ENCODE results near the gene NEDD8.
"Not testable (repeated sequence)": the region's sequence is repeated elsewhere in the genome, so short reads cannot be mapped to it uniquely, and the experiment has no call there.

Gene NEDD8

DNA sequence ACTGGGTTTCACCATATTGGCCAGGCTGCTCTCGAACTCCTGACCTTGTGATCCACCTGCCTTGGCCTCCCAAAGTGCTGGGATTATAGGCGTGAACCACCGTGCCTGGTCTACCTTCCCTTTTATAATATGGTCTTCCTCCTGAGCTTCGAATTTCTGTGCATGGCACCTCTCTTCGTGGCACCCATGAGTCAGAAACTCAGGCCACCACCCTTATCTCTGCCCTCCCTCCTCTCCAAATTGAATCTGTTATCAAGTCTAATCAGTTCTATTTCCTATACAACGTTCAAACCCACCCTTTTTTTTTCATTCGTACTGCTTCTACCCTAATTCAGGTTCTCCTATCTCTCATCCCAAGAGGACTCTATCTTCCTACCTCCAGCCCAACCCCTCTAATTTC, 15.3 kb upstream of the NEDD8 start:
- Histone ChIP-seq H3K9me3 (ENCODE audit: insufficient read depth, low read length) (no peaks in the 10 kb centered on the region), H3K4me3 (ENCODE audit: insufficient read depth, low read length, poor library complexity, severe bottlenecking) (no peak overlapping the region), H3K27ac (ENCODE audit: low read depth, low read length) (no peak overlapping the region), H3K9ac (ENCODE audit: low read length) (no peak overlapping the region), H2AFZ (ENCODE audit: low read depth, low read length, severe bottlenecking) (no peak overlapping the region), H3K79me2 (ENCODE audit: insufficient read depth, low read length) (no peaks in the 10 kb centered on the region), H3K36me3 (ENCODE audit: low read length) (no peaks in the 10 kb centered on the region), H3K4me2 (ENCODE audit: low read depth, low read length, poor library complexity, severe bottlenecking) (no peak overlapping the region), H4K20me1 (ENCODE audit: low read depth, low read length) (no peaks in the 10 kb centered on the region), H3F3A (ENCODE audit: insufficient read depth) (no peaks in the 10 kb centered on the region), H3K27me3 (ENCODE audit: low read length) (no peaks in the 10 kb centered on the region), H3K9me2 (replicated peaks; ENCODE audit: insufficient read depth, low read length) (no peaks in the 10 kb centered on the region)
- TF ChIP-seq EZH2phosphoT487 (conservative IDR thresholded peaks at IDR 0.05; ENCODE audit: low read length): no peak
- TF ChIP-seq, protein P1, sequence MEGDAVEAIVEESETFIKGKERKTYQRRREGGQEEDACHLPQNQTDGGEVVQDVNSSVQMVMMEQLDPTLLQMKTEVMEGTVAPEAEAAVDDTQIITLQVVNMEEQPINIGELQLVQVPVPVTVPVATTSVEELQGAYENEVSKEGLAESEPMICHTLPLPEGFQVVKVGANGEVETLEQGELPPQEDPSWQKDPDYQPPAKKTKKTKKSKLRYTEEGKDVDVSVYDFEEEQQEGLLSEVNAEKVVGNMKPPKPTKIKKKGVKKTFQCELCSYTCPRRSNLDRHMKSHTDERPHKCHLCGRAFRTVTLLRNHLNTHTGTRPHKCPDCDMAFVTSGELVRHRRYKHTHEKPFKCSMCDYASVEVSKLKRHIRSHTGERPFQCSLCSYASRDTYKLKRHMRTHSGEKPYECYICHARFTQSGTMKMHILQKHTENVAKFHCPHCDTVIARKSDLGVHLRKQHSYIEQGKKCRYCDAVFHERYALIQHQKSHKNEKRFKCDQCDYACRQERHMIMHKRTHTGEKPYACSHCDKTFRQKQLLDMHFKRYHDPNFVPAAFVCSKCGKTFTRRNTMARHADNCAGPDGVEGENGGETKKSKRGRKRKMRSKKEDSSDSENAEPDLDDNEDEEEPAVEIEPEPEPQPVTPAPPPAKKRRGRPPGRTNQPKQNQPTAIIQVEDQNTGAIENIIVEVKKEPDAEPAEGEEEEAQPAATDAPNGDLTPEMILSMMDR (IDR thresholded peaks at IDR 0.05; ENCODE audit: insufficient read depth, low read length, poor library complexity, severe bottlenecking): no peak

DNA sequence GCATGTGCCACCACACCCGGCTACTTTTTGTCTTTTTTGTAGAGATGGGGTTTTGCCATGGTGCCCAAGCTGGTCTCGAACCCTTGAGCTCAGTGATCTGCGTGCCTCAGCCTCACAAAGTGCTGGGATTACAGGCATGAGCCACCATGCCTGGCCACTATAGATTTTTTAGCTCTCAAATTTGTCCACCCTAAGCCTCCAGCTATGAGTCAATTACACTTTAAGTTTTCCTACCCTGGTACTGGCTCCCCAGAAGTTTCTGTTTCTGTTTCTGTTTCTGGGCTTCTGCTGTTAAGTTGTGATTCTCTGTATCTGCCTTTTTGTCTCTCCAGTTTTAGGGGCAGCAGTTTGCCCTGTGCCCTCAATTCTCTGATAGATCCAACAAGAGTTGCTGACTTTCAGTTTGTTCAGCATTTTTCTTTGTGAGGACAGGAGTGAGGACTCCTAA, 14.6 kb upstream of the NEDD8 start:
- H3K4me2 ChIP-seq (ENCODE audit: low read depth, low read length, poor library complexity, severe bottlenecking): no peak overlapping the region
- H3K9ac ChIP-seq (ENCODE audit: low read length): no peak overlapping the region

DNA sequence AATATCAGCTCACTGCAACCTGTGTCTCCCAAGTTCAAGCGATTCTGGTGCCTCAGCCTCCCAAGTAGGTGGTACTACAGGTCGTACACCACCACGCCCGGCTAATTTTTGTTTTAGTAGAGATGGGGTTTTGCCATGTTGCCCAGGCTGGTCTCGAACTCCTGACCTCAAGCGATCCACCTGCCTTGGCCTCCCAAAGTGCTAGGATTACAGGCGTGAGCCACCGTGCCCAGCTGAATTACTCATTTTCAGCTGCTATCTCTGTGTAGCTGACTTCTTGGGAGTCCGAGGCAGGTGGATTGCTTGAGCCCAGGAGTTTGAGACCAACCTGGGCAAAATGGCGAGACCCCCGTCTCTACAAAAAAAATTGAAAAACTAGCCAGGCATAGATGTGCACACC, 13.2 kb upstream of the NEDD8 start:
- not testable (repeated sequence) for H3K27me3 ChIP-seq (ENCODE audit: low read length); H3K4me3 ChIP-seq (ENCODE audit: insufficient read depth, low read length, poor library complexity, severe bottlenecking); H3K36me3 ChIP-seq (ENCODE audit: low read length); H3K27ac ChIP-seq (ENCODE audit: low read depth, low read length); H3K9me2 ChIP-seq (replicated peaks; ENCODE audit: insufficient read depth, low read length); H3K4me2 ChIP-seq (ENCODE audit: low read depth, low read length, poor library complexity, severe bottlenecking); H3F3A ChIP-seq (ENCODE audit: insufficient read depth); H2AFZ ChIP-seq (ENCODE audit: low read depth, low read length, severe bottlenecking); H4K20me1 ChIP-seq (ENCODE audit: low read depth, low read length); H3K9ac ChIP-seq (ENCODE audit: low read length); H3K79me2 ChIP-seq (ENCODE audit: insufficient read depth, low read length); H3K9me3 ChIP-seq (ENCODE audit: insufficient read depth, low read length)

More for the DNA sequence above, 14.6 kb upstream of the NEDD8 start:
- Histone ChIP-seq H3K9me3 (ENCODE audit: insufficient read depth, low read length) (no peaks in the 10 kb centered on the region), H2AFZ (ENCODE audit: low read depth, low read length, severe bottlenecking) (no peak overlapping the region), H4K20me1 (ENCODE audit: low read depth, low read length) (no peaks in the 10 kb centered on the region; the same call in 1 of the 2 replicates), H3K9me2 (replicated peaks; ENCODE audit: insufficient read depth, low read length) (no peaks in the 10 kb centered on the region), H3K79me2 (ENCODE audit: insufficient read depth, low read length) (peaks cover 3% of the 10 kb centered on the region; the same call in 1 of the 2 replicates), H3K4me3 (ENCODE audit: insufficient read depth, low read length, poor library complexity, severe bottlenecking) (no peak overlapping the region), H3K27ac (ENCODE audit: low read depth, low read length) (no peak overlapping the region), H3F3A (ENCODE audit: insufficient read depth) (no peaks in the 10 kb centered on the region), H3K36me3 (ENCODE audit: low read length) (no peaks in the 10 kb centered on the region), H3K27me3 (ENCODE audit: low read length) (no peaks in the 10 kb centered on the region)
- TF ChIP-seq EZH2phosphoT487 (conservative IDR thresholded peaks at IDR 0.05; ENCODE audit: low read length): no peak
- TF ChIP-seq, protein P1 (IDR thresholded peaks at IDR 0.05; ENCODE audit: insufficient read depth, low read length, poor library complexity, severe bottlenecking): no peak

DNA sequence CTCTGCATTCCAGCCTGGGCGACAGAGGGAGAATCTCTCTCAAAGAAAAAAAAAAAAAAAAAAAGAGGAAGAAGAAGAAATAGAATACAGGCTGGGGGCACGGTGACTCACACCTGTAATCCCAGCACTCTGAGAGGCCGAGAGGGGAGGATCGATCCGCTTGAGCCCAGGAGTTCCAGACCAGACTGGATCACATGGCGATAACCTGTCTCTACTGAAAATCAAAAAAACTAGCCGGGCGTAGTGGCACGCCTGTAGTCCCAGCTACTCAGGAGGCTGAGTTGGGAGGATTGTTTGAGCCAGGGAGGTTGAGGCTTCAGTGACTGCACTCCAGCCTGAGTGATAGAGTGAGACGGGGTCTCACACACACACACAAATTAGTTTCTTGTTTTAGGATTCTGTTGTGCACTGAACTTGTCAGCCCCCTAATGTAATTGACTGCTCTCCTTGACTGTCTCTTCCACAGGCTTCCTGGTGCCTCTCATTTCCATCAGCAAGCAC, 11.2 kb upstream of the NEDD8 start:
- peaks cover 7% of the 10 kb centered on the region; the same call in 1 of the 2 replicates for H3K79me2 ChIP-seq (ENCODE audit: insufficient read depth, low read length)
- H3K4me2 ChIP-seq (ENCODE audit: low read depth, low read length, poor library complexity, severe bottlenecking): peak overlapping the region; percentile 80
- H4K20me1 ChIP-seq (ENCODE audit: low read depth, low read length): no peaks in the 10 kb centered on the region; the same call in 1 of the 2 replicates
- H3K27me3 ChIP-seq (ENCODE audit: low read length): no peaks in the 10 kb centered on the region
- peak overlapping the region; percentile 89 for H3K27ac ChIP-seq (ENCODE audit: low read depth, low read length)
- peak overlapping the region; percentile 83 for H2AFZ ChIP-seq (ENCODE audit: low read depth, low read length, severe bottlenecking)
- TF ChIP-seq, protein P1 (IDR thresholded peaks at IDR 0.05; ENCODE audit: insufficient read depth, low read length, poor library complexity, severe bottlenecking): no peak
- no peak for TF ChIP-seq EZH2phosphoT487 (conservative IDR thresholded peaks at IDR 0.05; ENCODE audit: low read length)
- H3K9me3 ChIP-seq (ENCODE audit: insufficient read depth, low read length): no peaks in the 10 kb centered on the region
- H3K9ac ChIP-seq (ENCODE audit: low read length): peak overlapping the region; percentile 75
- H3K9me2 ChIP-seq (replicated peaks; ENCODE audit: insufficient read depth, low read length): no peaks in the 10 kb centered on the region
- H3F3A ChIP-seq (ENCODE audit: insufficient read depth): no peaks in the 10 kb centered on the region
- H3K36me3 ChIP-seq (ENCODE audit: low read length): no peaks in the 10 kb centered on the region; the same call in 1 of the 2 replicates
- peak overlapping the region; percentile 84 for H3K4me3 ChIP-seq (ENCODE audit: insufficient read depth, low read length, poor library complexity, severe bottlenecking)

Measured in SU-DHL-6 (cell line).